Breast epithelium (tissue), 4 donors: ENCODE results near the gene OBSCN. TPM values are rescaled to one million over a fixed set of nuclear protein-coding genes. Genes with fewer than 3 reads are reported as not detected.

Source experiments
- DNase-seq, 2 donors: peaks; one replicate each; pipeline ENCODE4 v3.0.0-alpha.2; 2019; ENCODE audit warnings: low spot score in 2 of 2
- H3K27ac ChIP-seq, 2 donors: fragments of 200-600 bp; sonication (generic) in 1 of 2; one replicate each; pipeline ENCODE4 v1.5.1; 2016 to 2019; ENCODE audit warnings: mild to moderate bottlenecking in 1 of 2
- H3K27me3 ChIP-seq, 2 donors: fragments of 200-600 bp; sonication (generic) in 1 of 2; one replicate each; pipeline versions ENCODE4 v1.5.1 to v1.6.0; 2017 to 2019; ENCODE audit warnings: control low read depth in 1 of 2, mild to moderate bottlenecking in 1 of 2
- H3K36me3 ChIP-seq: fragments of 200-600 bp; one replicate; pipeline ENCODE4 v1.5.1; 2019
- H3K4me1 ChIP-seq, 2 donors: fragments of 200-600 bp; sonication (generic); one replicate each; pipeline ENCODE4 v1.5.1; 2016 to 2019; ENCODE audit warnings: control low read depth in 1 of 2
- H3K4me3 ChIP-seq, 3 donors: fragments of 200-600 bp; sonication (generic); 1 replicate in 2 of 3; 2 replicates in 1 of 3; pipeline ENCODE4 v1.5.1; 2016 to 2019; ENCODE audit warnings: mild to moderate bottlenecking in 3 of 3, moderate library complexity in 2 of 3
- H3K9me3 ChIP-seq, 2 donors: fragments of 200-600 bp; sonication (generic) in 1 of 2; one replicate each; pipeline ENCODE4 v1.5.1; 2016 to 2019; ENCODE audit warnings: control low read depth in 1 of 2
- POLR2A ChIP-seq: fragments of 450-650 bp; IDR thresholded peaks from one replicate; pipeline ENCODE4 v1.6.1; 2016; ENCODE audit warnings: antibody characterized with exemption, mild to moderate bottlenecking, moderate library complexity
- POLR2AphosphoS5 ChIP-seq, 3 donors: sonication (generic); formaldehyde crosslinking; IDR thresholded peaks; one replicate each; pipeline ENCODE4 v1.6.1; 2017; ENCODE audit warnings: antibody characterized with exemption in 3 of 3
- intact Hi-C: fragments of 100-400 bp; cut with DNase I; formaldehyde crosslinking; loops from one replicate; pipeline ENCODE4 v1.15.1; 2023; ENCODE audit warnings: low total_unique reads
- total RNA-seq, 3 donors: library from RNA; depleted of rRNA; stranded (reverse); fragments of >200 nt; gene quantifications; one replicate each; pipeline ENCODE4 v1.1.0, GENCODE V29; 2016
- TF ChIP-seq, protein P1 (sequence below), 3 donors: fragments of 450-650 bp; IDR thresholded peaks; one replicate each; pipeline ENCODE4 v1.5.1; 2016 to 2017; ENCODE audit warnings: antibody characterized with exemption in 3 of 3, mild to moderate bottlenecking in 3 of 3, moderate library complexity in 3 of 3

Gene OBSCN
- total RNA-seq, 3 donors from 2014 or later, result 3.0 to 40.0 (median 27.9) TPM

DNA sequence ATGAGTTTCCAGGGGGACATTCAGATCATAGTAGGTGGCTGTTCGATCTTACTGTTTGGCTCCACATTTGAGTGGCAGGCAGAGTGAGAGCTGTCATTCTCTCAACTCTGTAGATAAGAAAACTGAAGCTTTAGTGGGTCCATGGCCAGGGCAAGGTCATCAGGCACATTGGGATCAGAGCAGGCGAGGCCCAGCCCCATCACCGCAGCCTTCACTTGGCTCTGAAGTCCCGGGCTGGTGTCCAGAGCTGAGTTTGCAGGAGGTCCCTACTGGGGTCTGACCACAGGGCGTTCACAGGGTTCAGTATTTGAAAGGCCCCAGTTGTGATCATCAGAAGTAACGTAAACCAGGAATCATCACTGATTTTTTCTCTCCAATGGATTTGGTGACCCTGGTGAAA, 76.7 kb downstream of the OBSCN start:
- Histone ChIP-seq H3K4me3 (no peak overlapping the region), H3K27me3 (no peaks in the 10 kb centered on the region), H3K27ac (no peak overlapping the region), H3K4me1 (no peaks in the 10 kb centered on the region), H3K9me3 (no peaks in the 10 kb centered on the region), H3K36me3 (no peaks in the 10 kb centered on the region)
- peak in 1 of 2 donors; percentile 38 for DNase-seq
- intact Hi-C loops, result no loop called here
- TF ChIP-seq, protein P1, sequence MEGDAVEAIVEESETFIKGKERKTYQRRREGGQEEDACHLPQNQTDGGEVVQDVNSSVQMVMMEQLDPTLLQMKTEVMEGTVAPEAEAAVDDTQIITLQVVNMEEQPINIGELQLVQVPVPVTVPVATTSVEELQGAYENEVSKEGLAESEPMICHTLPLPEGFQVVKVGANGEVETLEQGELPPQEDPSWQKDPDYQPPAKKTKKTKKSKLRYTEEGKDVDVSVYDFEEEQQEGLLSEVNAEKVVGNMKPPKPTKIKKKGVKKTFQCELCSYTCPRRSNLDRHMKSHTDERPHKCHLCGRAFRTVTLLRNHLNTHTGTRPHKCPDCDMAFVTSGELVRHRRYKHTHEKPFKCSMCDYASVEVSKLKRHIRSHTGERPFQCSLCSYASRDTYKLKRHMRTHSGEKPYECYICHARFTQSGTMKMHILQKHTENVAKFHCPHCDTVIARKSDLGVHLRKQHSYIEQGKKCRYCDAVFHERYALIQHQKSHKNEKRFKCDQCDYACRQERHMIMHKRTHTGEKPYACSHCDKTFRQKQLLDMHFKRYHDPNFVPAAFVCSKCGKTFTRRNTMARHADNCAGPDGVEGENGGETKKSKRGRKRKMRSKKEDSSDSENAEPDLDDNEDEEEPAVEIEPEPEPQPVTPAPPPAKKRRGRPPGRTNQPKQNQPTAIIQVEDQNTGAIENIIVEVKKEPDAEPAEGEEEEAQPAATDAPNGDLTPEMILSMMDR (IDR thresholded peaks at IDR 0.05), result no peak
- TF ChIP-seq POLR2AphosphoS5 (IDR thresholded peaks at IDR 0.05) (no peak), POLR2A (no peak)

DNA sequence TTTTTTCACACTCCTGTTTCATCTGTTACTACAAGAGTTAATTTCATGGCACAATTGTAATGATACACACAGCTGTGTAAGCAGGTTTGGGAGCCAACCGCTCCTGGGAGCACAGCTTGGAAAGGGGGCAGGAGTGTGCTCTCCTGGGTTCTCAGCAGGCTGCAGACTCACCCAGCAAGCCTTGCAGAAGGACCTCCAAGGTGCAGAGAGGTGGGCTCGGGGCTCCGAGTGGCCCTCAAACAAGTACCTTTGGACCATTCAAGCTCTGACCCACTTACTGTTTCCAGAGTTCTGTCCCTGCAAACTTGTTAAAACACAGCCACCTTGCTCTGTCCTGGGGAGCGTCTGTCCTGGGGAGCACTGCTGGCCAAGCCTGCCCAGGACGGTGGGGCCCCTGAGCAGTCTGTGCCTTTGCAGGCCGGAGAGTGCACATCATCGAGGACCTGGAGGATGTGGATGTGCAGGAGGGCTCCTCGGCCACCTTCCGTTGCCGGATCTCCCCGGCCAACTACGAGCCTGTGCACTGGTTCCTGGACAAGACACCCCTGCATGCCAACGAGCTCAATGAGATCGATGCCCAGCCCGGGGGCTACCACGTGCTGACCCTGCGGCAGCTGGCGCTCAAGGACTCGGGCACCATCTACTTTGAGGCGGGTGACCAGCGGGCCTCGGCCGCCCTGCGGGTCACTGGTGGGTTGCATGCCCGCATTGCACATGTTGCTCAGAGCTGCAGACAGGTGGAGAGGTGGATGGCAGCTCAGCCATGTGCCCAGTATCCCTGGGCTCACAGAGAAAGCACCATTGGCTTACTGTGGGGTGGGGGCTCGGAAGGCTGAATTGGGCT, 78.0 kb downstream of the OBSCN start:
- TF ChIP-seq, protein P1 (IDR thresholded peaks at IDR 0.05), result no peak
- TF ChIP-seq POLR2AphosphoS5 (IDR thresholded peaks at IDR 0.05) (no peak), POLR2A (no peak)
- Histone ChIP-seq H3K9me3 (no peaks in the 10 kb centered on the region), H3K4me3 (no peak overlapping the region), H3K4me1 (no peaks in the 10 kb centered on the region), H3K36me3 (no peaks in the 10 kb centered on the region), H3K27me3 (no peaks in the 10 kb centered on the region), H3K27ac (no peak overlapping the region)
- intact Hi-C loops, result no loop called here
- DNase-seq, result peak in 1 of 2 donors; percentile 46

DNA sequence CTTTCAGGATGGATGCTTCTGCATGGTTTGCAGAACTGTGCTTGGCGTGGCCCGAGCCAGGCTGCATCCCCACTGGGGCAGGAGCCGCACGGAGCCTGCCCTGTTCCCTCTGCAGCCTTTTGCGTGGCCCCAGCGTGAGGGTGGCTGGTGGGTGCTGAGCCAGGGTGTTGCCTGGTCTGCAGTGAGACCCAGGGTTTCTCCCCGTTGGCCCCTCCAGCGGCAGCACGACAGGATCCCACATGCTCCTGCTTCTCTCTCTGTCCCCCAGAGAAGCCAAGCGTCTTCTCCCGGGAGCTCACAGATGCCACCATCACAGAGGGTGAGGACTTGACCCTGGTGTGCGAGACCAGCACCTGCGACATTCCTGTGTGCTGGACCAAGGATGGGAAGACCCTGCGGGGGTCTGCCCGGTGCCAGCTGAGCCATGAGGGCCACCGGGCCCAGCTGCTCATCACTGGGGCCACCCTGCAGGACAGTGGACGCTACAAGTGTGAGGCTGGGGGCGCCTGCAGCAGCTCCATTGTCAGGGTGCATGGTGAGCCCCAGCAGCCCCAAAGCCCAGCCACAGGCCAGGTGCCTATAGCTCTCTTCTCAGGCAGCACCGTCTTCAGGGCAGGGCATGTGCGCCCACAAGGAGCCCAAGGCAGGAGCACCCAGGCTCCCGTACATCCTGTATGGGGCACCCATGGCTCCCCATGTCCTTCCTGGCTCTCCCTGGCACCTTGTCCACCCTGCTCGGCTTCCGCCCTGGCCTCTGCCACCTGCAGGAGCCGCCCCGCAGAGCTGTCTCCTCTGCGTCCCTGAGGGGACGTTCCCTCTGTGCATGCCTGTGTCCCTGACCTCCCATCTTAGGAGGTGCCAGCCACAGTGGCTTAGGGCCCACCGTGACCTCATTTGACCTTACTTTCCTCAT, 78.9 kb downstream of the OBSCN start:
- intact Hi-C loops, result no loop called here
- no peak for TF ChIP-seq POLR2AphosphoS5 (IDR thresholded peaks at IDR 0.05)
- no peak for TF ChIP-seq POLR2A
- TF ChIP-seq, protein P1 (IDR thresholded peaks at IDR 0.05), result no peak
- Histone ChIP-seq H3K36me3 (no peaks in the 10 kb centered on the region), H3K27me3 (no peaks in the 10 kb centered on the region), H3K9me3 (no peaks in the 10 kb centered on the region), H3K4me3 (no peak overlapping the region), H3K4me1 (no peaks in the 10 kb centered on the region), H3K27ac (no peak overlapping the region)
- DNase-seq, result no peak

DNA sequence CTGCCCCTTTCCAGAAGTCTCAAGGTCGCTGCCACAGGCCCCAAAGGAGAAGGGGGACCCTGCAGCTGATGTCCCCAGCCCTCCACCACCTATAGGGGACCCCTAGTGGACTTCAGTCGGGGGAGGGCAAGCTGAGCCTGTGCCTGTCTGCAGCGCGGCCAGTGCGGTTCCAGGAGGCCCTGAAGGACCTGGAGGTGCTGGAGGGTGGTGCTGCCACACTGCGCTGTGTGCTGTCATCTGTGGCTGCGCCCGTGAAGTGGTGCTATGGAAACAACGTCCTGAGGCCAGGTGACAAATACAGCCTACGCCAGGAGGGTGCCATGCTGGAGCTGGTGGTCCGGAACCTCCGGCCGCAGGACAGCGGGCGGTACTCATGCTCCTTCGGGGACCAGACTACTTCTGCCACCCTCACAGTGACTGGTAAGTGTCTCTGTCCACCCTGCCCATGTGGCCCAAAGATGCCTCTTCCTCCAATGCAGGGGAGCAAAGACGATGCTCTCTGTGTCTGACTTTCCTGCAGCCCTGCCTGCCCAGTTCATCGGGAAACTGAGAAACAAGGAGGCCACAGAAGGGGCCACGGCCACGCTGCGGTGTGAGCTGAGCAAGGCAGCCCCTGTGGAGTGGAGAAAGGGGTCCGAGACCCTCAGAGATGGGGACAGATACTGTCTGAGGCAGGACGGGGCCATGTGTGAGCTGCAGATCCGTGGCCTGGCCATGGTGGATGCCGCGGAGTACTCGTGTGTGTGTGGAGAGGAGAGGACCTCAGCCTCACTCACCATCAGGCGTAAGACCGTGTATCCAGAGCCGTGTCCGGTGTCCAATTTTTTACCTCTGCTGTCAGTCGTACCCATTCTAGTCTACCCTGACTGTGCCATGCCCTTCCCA, 79.9 kb downstream of the OBSCN start:
- H3K27me3 ChIP-seq, result no peaks in the 10 kb centered on the region
- no peak for TF ChIP-seq POLR2A
- TF ChIP-seq, protein P1 (IDR thresholded peaks at IDR 0.05), result no peak
- TF ChIP-seq POLR2AphosphoS5 (IDR thresholded peaks at IDR 0.05), result no peak
- no peak overlapping the region for H3K4me3 ChIP-seq
- H3K9me3 ChIP-seq, result no peaks in the 10 kb centered on the region
- no peaks in the 10 kb centered on the region for H3K4me1 ChIP-seq
- peak in 1 of 2 donors; percentile 47 for DNase-seq
- intact Hi-C loops, result no loop called here
- H3K27ac ChIP-seq, result no peak overlapping the region
- no peaks in the 10 kb centered on the region for H3K36me3 ChIP-seq
